Neural cell (in vitro differentiated cells): ENCODE results near the gene NMNAT1.

Experiments used
- EP300 ChIP-seq: fragments of 450-650 bp; conservative IDR thresholded peaks from 2 replicates; pipeline ENCODE4 v1.6.1; 2014; ENCODE audit warnings: antibody characterized with exemption, mild to moderate bottlenecking, moderate library complexity; ENCODE audit not compliant: poor library complexity, severe bottlenecking
- EZH2 ChIP-seq: fragments of 200-600, 300-800 bp; shearing (Covaris generic), sonication (generic); IDR thresholded peaks from 2 replicates; pipeline ENCODE4 v1.6.1; 2014; ENCODE audit warnings: antibody characterized with exemption, low read length, borderline replicate concordance, mild to moderate bottlenecking; ENCODE audit not compliant: insufficient read depth, poor library complexity, severe bottlenecking
- POLR2AphosphoS5 ChIP-seq: IDR thresholded peaks from 2 replicates; pipeline ENCODE4 v1.6.1; 2012
- TAF1 ChIP-seq: IDR thresholded peaks from 2 replicates; pipeline ENCODE4 v1.6.1; 2012; ENCODE audit warnings: low read depth
- TF ChIP-seq, protein P1 (sequence below): IDR thresholded peaks from 2 replicates; pipeline ENCODE4 v1.6.1; 2012; ENCODE audit warnings: borderline replicate concordance
- TF ChIP-seq, protein P2 (sequence below): fragments of 450-650 bp; IDR thresholded peaks from 2 replicates; pipeline ENCODE4 v1.5.1; 2014; ENCODE audit warnings: antibody characterized with exemption, mild to moderate bottlenecking, moderate library complexity; ENCODE audit not compliant: poor library complexity, severe bottlenecking

DNA sequence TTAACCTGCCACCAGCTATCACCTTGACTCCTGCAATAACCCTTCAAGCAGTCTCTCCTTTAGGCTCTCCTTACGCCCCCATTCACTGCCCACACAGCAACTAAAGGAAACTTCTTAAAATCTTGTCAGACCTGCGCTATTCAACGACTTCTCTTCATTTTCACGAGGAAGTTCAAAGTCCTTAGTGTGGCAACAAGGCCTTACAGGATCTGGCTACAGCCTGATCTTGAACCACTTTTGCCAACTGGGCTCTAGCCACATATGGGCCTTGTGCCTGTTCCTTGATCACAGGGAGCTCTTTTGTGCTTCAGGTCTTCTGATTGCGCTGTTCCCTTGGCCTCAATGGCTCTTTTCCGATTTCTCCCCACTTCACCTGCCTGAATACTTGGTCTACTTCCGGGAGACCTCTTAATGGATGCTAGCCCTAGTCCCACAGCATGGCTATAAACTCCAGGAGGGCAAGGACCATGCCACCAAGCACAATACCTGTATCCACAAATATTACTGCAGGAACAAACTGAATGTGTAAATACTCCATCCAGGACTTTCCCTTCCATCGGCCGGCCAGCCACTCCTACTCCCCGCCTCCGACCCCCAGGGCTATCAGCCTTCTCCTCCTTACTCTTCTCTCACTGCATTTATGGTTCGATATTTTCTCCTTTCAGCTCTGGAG is 30.9 kb upstream of the NMNAT1 start:
- TF ChIP-seq, protein P1, sequence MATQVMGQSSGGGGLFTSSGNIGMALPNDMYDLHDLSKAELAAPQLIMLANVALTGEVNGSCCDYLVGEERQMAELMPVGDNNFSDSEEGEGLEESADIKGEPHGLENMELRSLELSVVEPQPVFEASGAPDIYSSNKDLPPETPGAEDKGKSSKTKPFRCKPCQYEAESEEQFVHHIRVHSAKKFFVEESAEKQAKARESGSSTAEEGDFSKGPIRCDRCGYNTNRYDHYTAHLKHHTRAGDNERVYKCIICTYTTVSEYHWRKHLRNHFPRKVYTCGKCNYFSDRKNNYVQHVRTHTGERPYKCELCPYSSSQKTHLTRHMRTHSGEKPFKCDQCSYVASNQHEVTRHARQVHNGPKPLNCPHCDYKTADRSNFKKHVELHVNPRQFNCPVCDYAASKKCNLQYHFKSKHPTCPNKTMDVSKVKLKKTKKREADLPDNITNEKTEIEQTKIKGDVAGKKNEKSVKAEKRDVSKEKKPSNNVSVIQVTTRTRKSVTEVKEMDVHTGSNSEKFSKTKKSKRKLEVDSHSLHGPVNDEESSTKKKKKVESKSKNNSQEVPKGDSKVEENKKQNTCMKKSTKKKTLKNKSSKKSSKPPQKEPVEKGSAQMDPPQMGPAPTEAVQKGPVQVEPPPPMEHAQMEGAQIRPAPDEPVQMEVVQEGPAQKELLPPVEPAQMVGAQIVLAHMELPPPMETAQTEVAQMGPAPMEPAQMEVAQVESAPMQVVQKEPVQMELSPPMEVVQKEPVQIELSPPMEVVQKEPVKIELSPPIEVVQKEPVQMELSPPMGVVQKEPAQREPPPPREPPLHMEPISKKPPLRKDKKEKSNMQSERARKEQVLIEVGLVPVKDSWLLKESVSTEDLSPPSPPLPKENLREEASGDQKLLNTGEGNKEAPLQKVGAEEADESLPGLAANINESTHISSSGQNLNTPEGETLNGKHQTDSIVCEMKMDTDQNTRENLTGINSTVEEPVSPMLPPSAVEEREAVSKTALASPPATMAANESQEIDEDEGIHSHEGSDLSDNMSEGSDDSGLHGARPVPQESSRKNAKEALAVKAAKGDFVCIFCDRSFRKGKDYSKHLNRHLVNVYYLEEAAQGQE: no peak
- TF ChIP-seq, protein P2, sequence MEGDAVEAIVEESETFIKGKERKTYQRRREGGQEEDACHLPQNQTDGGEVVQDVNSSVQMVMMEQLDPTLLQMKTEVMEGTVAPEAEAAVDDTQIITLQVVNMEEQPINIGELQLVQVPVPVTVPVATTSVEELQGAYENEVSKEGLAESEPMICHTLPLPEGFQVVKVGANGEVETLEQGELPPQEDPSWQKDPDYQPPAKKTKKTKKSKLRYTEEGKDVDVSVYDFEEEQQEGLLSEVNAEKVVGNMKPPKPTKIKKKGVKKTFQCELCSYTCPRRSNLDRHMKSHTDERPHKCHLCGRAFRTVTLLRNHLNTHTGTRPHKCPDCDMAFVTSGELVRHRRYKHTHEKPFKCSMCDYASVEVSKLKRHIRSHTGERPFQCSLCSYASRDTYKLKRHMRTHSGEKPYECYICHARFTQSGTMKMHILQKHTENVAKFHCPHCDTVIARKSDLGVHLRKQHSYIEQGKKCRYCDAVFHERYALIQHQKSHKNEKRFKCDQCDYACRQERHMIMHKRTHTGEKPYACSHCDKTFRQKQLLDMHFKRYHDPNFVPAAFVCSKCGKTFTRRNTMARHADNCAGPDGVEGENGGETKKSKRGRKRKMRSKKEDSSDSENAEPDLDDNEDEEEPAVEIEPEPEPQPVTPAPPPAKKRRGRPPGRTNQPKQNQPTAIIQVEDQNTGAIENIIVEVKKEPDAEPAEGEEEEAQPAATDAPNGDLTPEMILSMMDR: no peak
- TF ChIP-seq EP300 (no peak), POLR2AphosphoS5 (no peak), EZH2 (no peak), TAF1 (no peak)
